Cardiac muscle cell (in vitro differentiated cells and primary cell): ENCODE measurements around the gene MZF1. TPM values are rescaled to one million over a fixed set of nuclear protein-coding genes. Genes with fewer than 3 reads are reported as not detected.
"Not testable (repeated sequence)": the region's sequence is repeated elsewhere in the genome, so short reads cannot be mapped to it uniquely, and the experiment has no call there.

ENCODE experiments used
- DNase-seq, 2 donors: peaks; one replicate each; pipeline versions ENCODE4 v3.0.0 to v3.0.0-alpha.2; 2010 to 2017; ENCODE audit warnings: low read depth in 1 of 2, low spot score in 1 of 2
- H3K27ac ChIP-seq: fragments of 200-600 bp; sonication (generic); 2 replicates; pipeline ENCODE4 v1.5.1; 2016
- H3K27me3 ChIP-seq: fragments of 200-600 bp; sonication (generic); 2 replicates; pipeline ENCODE4 v1.6.0; 2016; ENCODE audit warnings: control low read depth
- H3K36me3 ChIP-seq: fragments of 200-600 bp; sonication (generic); 2 replicates; pipeline ENCODE4 v1.5.1; 2016; ENCODE audit warnings: control low read depth
- H3K4me1 ChIP-seq: fragments of 200-600 bp; sonication (generic); 2 replicates; pipeline ENCODE4 v1.8.1; 2017; ENCODE audit warnings: low read depth, mild to moderate bottlenecking, mixed run types
- H3K4me3 ChIP-seq: fragments of 200-600 bp; sonication (generic); 2 replicates; pipeline ENCODE4 v1.5.1; 2016; ENCODE audit warnings: mild to moderate bottlenecking
- H3K9me3 ChIP-seq: fragments of 200-600 bp; sonication (generic); 2 replicates; pipeline ENCODE4 v1.5.1; 2017; ENCODE audit warnings: low read depth, mild to moderate bottlenecking, control low read depth
- CTCF ChIP-seq: IDR thresholded peaks from 2 replicates; pipeline ENCODE4 v1.5.1; 2012; ENCODE audit warnings: low read depth, mild to moderate bottlenecking, low read length
- polyA plus RNA-seq: library from polyadenylated mRNA; unstranded; fragments of >200 nt; fragmentation: Nextera tagmentation; extraction: Ambion mirVana; gene quantifications from 2 replicates; pipeline ENCODE4 v1.2.1, GENCODE V29; 2016
- total RNA-seq: library from RNA; depleted of rRNA; stranded (reverse); fragments of >200 nt; gene quantifications from 2 replicates; pipeline ENCODE4 v1.2.3, GENCODE V29; 2016

The MZF1 gene
- total and polyA plus RNA-seq, 2 experiments from 2014 or later = 34.7 to 51.1 TPM

DNA sequence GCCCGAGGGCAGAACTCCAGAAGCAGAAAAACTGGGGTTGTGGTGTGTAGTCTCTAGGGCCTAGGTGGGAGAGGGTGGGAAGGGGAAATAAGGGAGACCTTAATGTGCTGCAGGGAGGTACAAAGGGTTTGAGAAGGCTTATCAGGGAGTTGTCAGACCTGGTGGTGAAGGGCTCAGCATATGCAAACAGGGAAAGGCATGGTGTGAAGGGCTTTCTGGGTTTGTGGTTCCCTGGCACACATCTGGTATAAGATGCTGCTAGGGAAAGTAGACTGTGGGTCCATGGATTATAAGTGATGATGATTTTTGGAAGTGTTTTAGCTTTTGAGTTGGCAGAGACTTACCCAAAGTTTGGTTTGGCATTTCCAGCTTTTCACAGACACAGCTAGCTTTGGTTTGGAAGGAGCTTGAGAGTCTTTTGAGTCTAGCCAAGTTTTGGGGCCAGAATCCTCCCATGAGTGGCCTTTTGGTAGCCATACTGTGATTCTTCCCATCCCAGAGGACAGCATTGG, 27.1 kb downstream of the MZF1 start:
- peaks cover 12% of the 10 kb centered on the region for H3K4me1 ChIP-seq
- H3K9me3 ChIP-seq = no peaks in the 10 kb centered on the region
- peak overlapping the region; percentile 42 for H3K27ac ChIP-seq
- no peak for DNase-seq
- H3K4me3 ChIP-seq = peak overlapping the region; percentile 84
- H3K27me3 ChIP-seq = peaks cover 15% of the 10 kb centered on the region
- H3K36me3 ChIP-seq = peaks cover 39% of the 10 kb centered on the region
- TF ChIP-seq CTCF = no peak

- no peak for TF ChIP-seq CTCF
- Histone ChIP-seq H3K9me3 (no peaks in the 10 kb centered on the region), H3K27me3 (peaks cover 17% of the 10 kb centered on the region), H3K27ac (peak overlapping the region; percentile 90), H3K4me3 (peak overlapping the region; percentile 84), H3K36me3 (peaks cover 33% of the 10 kb centered on the region), H3K4me1 (peaks cover 12% of the 10 kb centered on the region)
- DNase-seq = no peak
These were observed 27.7 kb downstream of the MZF1 start for GRCh38 chr19:58545286-58546018.

DNA sequence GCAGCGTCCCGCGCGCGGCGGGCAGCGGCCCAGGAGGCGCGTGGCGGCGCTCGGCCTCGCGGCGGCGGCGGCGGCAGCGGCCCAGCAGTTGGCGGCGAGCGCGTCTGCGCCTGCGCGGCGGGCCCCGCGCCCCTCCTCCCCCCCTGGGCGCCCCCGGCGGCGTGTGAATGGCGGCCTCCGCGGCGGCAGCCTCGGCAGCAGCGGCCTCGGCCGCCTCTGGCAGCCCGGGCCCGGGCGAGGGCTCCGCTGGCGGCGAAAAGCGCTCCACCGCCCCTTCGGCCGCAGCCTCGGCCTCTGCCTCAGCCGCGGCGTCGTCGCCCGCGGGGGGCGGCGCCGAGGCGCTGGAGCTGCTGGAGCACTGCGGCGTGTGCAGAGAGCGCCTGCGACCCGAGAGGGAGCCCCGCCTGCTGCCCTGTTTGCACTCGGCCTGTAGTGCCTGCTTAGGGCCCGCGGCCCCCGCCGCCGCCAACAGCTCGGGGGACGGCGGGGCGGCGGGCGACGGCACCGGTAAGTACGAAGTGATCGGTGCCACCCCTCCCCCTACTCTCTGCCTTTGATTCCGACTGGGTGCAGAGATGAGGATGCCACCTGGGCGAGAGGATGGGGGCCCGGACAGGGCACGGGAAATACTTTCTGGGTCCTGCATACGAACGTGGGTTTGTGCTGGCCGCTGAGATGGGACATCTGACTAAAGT, 28.4 kb downstream of the MZF1 start:
- peaks cover 27% of the 10 kb centered on the region for H3K36me3 ChIP-seq
- no peaks in the 10 kb centered on the region for H3K9me3 ChIP-seq
- peaks cover 12% of the 10 kb centered on the region for H3K4me1 ChIP-seq
- peak; percentile 66 to 76 for DNase-seq
- H3K27me3 ChIP-seq = peaks cover 20% of the 10 kb centered on the region
- peak overlapping the region; percentile 84 for H3K4me3 ChIP-seq
- peak overlapping the region; percentile 90 for H3K27ac ChIP-seq
- TF ChIP-seq CTCF = no peak

DNA sequence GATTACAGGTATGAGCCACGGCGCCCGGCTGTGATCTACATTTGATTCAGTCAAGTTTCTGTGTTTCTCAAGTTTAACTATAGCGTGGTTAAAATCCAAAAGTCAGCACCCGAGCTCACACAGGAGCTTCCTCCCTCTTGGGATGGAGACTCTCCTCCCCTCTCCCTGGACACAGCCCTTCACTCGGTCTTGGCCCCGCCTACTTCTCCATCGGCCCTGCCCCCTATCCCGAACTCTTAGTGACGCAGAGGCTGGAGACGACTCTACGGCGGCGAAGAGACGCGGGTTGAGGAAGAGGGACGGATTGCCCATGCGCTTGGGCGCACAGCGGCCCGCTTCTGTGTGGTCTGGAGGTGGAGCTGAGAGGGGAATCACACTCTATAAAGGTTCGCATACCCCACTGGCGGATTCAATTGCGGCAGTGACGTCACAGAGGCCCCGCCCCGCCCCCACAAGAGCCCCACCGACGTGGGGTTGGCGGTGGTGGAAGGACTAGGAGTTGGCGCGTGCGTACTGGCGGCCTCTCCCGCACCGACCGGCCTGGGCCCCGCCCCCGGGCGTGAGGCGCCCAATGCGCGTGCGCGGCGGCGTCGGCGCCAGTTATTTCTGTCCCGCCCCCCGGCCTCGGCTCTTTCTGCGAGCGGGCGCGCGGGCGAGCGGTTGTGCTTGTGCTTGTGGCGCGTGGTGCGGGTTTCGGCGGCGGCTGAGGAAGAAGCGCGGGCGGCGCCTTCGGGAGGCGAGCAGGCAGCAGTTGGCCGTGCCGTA, 29.1 kb downstream of the MZF1 start, which contains the start of gene TRIM28:
Gene TRIM28, plus strand, starts transcription at position 239 of the 765 bp plus-strand sequence. CDS start 694 bp downstream, outside the sequence.
- Histone ChIP-seq H3K4me1 (peaks cover 12% of the 10 kb centered on the region), H3K36me3 (peaks cover 20% of the 10 kb centered on the region), H3K27ac (peak within 1 kb of the TSS; percentile 90), H3K9me3 (no peaks in the 10 kb centered on the region), H3K27me3 (peaks cover 26% of the 10 kb centered on the region), H3K4me3 (peak within 1 kb of the TSS; percentile 84)
- peak; percentile 98 to 100 for DNase-seq
- no peak for TF ChIP-seq CTCF

DNA sequence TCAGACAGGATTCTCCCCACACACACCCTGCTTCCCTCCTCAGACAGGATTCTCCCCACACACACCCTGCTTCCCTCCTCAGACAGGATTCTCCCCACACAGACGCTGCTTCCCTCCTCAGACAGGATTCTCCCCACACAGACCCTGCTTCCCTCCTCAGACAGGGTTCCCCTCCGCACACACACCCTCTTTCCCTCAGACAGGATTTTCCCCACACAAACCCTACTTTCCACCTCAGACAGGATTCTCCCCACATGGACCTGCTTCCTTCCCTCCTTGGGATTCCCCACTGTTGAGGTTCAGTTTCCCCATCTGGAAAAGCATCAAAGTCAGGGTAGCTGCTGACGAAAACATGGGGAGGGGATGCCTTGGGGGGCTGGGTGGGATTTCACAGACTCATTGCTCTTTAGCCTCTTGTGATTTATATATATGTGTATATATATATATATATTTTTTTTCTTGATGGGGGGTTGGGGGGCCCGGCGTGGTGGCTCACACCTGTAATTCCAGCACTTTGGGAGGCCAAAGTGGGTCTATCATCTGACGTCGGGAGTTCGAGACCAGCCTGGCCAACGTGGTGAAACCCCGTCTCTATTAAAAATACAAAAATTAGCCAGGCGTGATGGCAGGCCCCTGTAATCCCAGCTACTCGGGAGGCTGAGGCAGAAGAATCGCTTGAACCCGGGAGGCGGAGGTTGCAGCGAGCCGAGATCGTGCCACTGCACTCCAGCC, 30.3 kb downstream of the MZF1 start:
- peaks cover 14% of the 10 kb centered on the region for H3K4me1 ChIP-seq
- H3K36me3 ChIP-seq, DNase-seq, H3K9me3 ChIP-seq, H3K4me3 ChIP-seq: not testable (repeated sequence)
- peak overlapping the region; percentile 90 for H3K27ac ChIP-seq
- peaks cover 26% of the 10 kb centered on the region for H3K27me3 ChIP-seq

GRCh38 chr19:58539169-58539559, 34.0 kb downstream of the MZF1 start:
- H3K4me3 ChIP-seq, H3K27ac ChIP-seq, H3K36me3 ChIP-seq, DNase-seq, H3K9me3 ChIP-seq, H3K4me1 ChIP-seq: not testable (repeated sequence)
- H3K27me3 ChIP-seq = peaks cover 26% of the 10 kb centered on the region
